GM21390 (cell line): Measurements from ENCODE around the gene NCAPD3.
"Not testable (repeated sequence)": the region's sequence is repeated elsewhere in the genome, so short reads cannot be mapped to it uniquely, and the experiment has no call there.

Experiments
- ATAC-seq: cut with Tn5 transposase; IDR thresholded peaks from one replicate; pipeline ENCODE4 v1.9.1; 2021; ENCODE audit not compliant: unreplicated experiment

Gene NCAPD3

GRCh38 chr11:134139873-134140331 lies 83.9 kb downstream of the NCAPD3 start:
- peak; percentile 72 for ATAC-seq

GRCh38 chr11:134139303-134139872 lies 84.4 kb downstream of the NCAPD3 start:
- ATAC-seq: no peak

- no peak for ATAC-seq
These were observed 85.4 kb downstream of the NCAPD3 start for GRCh38 chr11:134138376-134138775.

GRCh38 chr11:134134167-134134566 lies 89.6 kb downstream of the NCAPD3 start:
- ATAC-seq: no peak

- ATAC-seq: no peak
These were observed 91.0 kb downstream of the NCAPD3 start for GRCh38 chr11:134132808-134133207.

- no peak for ATAC-seq
These were observed 92.0 kb downstream of the NCAPD3 start for GRCh38 chr11:134131628-134132244.

- ATAC-seq: no peak
These were observed 97.4 kb downstream of the NCAPD3 start for GRCh38 chr11:134126217-134126822.

GRCh38 chr11:134125507-134125906 lies 98.3 kb downstream of the NCAPD3 start:
- no peak for ATAC-seq

GRCh38 chr11:134124660-134125451 lies 98.9 kb downstream of the NCAPD3 start:
- ATAC-seq: no peak

- no peak for ATAC-seq
These were observed 102.7 kb downstream of the NCAPD3 start for GRCh38 chr11:134120921-134121526.

- no peak for ATAC-seq
These were observed 103.5 kb downstream of the NCAPD3 start for GRCh38 chr11:134120143-134120850.

GRCh38 chr11:134119094-134119493 lies 104.7 kb downstream of the NCAPD3 start:
- ATAC-seq: no peak

- ATAC-seq: no peak
These were observed 105.8 kb downstream of the NCAPD3 start for GRCh38 chr11:134118006-134118405.

- no peak for ATAC-seq
These were observed 107.6 kb downstream of the NCAPD3 start for GRCh38 chr11:134116210-134116609.

GRCh38 chr11:134113787-134114186 lies 110.0 kb downstream of the NCAPD3 start:
- not testable (repeated sequence) for ATAC-seq

- ATAC-seq: no peak
These were observed 113.4 kb downstream of the NCAPD3 start for GRCh38 chr11:134110252-134110815.
